ENCODE data around the gene ADTRP.

DNA sequence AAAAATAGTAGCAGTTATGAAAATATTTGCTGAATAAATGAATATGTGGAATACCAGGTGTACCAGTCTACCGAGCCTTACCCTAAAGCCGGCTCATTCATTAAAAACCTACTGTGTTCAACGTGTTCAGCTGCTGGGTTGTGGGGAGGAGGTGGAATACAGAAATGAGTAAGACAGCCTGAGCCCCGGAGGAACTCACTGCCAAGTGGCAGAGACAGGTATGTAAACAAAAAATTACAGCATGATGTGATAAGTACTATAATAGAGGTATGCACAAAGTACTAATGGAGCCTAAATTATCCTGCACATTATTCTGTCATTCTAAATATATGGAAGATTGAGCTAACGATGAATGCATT is 6.8 kb upstream of the ADTRP start:
- TF ChIP-seq, protein P1, sequence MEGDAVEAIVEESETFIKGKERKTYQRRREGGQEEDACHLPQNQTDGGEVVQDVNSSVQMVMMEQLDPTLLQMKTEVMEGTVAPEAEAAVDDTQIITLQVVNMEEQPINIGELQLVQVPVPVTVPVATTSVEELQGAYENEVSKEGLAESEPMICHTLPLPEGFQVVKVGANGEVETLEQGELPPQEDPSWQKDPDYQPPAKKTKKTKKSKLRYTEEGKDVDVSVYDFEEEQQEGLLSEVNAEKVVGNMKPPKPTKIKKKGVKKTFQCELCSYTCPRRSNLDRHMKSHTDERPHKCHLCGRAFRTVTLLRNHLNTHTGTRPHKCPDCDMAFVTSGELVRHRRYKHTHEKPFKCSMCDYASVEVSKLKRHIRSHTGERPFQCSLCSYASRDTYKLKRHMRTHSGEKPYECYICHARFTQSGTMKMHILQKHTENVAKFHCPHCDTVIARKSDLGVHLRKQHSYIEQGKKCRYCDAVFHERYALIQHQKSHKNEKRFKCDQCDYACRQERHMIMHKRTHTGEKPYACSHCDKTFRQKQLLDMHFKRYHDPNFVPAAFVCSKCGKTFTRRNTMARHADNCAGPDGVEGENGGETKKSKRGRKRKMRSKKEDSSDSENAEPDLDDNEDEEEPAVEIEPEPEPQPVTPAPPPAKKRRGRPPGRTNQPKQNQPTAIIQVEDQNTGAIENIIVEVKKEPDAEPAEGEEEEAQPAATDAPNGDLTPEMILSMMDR (conservative IDR thresholded peaks at IDR 0.05; ENCODE audit: low read length), result no peak
- TF ChIP-seq EZH2phosphoT487 (IDR thresholded peaks at IDR 0.05; ENCODE audit: borderline replicate concordance, low read depth, low read length), result no peak

Data from OCI-LY7 (cell line).